ENCODE data around the gene C3orf22.

The C3orf22 gene

DNA sequence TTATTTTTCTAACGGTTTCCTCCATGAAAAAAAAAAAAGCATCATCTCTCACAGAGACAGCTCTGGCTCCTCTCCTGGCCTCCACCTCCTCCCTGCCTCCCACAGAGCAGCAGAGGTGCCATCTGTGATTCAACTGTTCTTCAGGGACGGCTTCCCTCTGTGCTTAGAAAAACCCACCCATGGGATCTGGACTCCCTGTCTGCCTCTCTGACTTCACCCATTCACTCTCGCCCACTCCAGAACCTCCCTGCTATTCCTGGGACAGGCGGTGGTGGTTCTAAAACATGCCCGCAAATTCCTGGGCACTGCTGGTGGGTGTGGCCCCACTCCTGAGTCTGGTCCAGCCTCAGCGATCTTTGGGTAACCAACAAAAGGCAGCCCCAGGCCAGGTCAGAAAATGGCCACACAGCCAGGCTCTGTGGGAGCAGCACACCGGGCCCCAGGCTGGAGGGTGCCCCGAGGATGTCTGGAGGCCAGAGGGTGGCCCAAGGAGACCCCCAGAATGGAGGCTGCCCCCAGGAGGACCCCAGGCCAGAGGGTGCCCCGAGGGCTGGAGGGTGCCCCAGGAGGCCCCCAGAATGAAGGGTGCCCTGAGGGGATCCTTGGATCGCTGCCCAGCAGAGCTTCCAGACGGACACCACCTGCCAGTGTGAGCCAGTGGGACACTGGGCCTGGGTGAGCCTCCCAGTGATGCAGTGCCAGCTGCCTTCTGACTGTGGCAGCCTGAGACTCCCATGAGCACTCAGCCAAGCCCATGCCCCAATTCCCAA lies 37.4 kb downstream of the C3orf22 start:
- DNase-seq (ENCODE audit: low read depth), result no peak
- TF ChIP-seq, protein P1, sequence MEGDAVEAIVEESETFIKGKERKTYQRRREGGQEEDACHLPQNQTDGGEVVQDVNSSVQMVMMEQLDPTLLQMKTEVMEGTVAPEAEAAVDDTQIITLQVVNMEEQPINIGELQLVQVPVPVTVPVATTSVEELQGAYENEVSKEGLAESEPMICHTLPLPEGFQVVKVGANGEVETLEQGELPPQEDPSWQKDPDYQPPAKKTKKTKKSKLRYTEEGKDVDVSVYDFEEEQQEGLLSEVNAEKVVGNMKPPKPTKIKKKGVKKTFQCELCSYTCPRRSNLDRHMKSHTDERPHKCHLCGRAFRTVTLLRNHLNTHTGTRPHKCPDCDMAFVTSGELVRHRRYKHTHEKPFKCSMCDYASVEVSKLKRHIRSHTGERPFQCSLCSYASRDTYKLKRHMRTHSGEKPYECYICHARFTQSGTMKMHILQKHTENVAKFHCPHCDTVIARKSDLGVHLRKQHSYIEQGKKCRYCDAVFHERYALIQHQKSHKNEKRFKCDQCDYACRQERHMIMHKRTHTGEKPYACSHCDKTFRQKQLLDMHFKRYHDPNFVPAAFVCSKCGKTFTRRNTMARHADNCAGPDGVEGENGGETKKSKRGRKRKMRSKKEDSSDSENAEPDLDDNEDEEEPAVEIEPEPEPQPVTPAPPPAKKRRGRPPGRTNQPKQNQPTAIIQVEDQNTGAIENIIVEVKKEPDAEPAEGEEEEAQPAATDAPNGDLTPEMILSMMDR (IDR thresholded peaks at IDR 0.05; ENCODE audit: insufficient read depth, low read depth, low read length, missing control alignments), result no peak
- H3K4me3 ChIP-seq (ENCODE audit: low read length), result no peak overlapping the region

DNA sequence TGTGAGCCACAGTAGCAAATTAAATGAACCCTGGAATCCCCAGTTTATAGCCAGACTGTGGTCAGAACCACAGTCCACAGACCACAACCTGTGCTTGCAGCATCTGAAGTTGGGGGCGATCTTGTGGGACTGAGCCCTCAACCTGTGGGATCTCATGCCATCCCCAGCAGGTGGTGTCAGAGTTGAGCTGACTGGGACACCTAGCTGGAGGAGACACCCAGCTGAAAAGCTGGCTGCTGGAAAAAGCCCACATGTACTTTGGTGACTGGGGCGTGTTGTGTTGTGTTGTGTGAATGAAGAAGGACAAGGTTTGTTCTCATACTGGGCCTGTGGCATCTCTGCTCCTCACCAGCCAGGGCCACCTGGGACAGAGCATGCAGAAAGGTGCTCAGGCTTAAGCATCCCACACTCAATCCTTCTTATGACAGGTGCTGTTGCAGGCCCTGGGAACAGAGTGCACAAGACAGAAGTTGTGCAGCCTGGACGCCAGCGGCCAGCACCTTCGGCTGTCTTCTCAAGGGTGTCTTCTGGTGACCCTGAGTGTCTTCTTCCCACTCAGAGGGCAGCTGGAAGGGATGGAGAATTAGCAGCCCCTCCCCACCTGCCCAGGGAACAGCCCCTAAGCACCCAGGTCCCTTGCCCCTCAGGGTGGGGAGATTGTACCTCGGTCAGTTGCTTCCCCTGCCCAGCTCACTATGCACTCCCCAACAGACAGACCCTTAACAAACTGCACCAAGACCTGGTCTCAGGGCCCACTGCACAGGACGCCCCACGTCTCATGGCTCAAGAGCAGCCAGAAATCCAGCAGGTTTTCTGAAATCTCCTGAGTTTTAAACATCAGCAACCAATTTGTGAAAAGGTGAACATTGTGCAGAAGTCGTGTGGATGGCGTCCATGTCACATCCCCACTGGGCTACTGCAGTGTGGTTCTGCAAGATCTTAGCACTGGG lies 39.0 kb downstream of the C3orf22 start:
- TF ChIP-seq, protein P1 (IDR thresholded peaks at IDR 0.05; ENCODE audit: insufficient read depth, low read depth, low read length, missing control alignments), result no peak
- DNase-seq (ENCODE audit: low read depth), result no peak
- no peak overlapping the region for H3K4me3 ChIP-seq (ENCODE audit: low read length)

DNA sequence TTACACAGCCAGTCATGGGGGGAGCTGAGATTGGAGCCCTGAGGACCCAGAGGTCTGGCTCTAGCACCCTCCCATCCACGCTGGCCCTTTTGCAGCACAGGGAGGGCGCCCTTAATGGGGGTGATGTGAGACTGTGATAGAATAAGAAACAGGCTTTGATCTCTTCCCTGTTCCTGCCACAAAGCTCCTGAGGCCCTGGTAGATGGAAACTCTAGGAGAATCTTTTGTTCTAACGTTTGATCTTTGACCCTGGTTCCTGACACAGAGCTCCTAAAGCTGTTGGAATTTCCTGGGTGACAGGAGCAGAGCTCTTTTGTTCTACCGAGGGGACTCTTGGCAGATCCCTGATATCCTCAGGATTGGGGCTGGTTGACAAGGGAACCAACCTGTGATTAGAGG lies 40.0 kb downstream of the C3orf22 start:
- TF ChIP-seq, protein P1 (IDR thresholded peaks at IDR 0.05; ENCODE audit: insufficient read depth, low read depth, low read length, missing control alignments), result no peak
- H3K4me3 ChIP-seq (ENCODE audit: low read length), result no peak overlapping the region
- DNase-seq (ENCODE audit: low read depth), result no peak

DNA sequence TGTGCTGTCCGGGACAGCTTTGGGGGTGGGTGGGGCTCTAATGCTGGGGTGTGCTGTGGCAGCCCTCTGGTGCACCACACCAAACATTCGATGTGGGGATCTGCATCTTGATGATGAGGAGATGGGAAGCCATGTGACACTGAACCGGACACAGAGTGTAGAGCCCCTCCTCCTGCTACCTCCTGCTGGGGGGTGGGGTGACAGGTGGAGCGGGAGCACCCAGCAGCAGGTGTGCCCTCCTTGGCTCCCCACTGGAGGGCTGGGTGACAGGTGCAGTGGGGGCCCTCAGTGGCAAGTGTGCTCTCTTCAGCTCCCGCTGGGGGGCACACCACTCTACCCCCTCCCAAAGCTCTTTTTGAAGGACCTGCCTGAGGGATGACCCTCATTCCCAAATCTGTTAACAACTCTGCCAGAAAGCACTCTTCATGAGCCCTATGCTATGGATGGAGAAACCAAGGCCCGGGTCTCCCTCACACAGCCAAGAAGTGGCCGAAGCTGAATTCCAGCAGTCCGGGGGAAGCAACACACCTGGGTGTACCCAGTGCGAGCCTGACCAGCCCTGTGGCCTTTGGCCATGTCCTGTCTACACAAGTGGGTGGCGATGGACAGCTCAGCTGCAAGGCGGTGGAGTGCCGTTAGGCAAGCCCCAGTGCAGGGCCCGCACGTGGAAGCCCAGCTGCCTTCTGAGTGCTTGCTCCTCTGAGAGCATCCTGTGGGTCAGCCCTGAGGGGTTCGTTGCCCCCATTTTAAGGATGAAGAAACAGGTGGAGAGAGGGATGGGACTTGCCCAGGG lies 40.5 kb downstream of the C3orf22 start:
- H3K4me3 ChIP-seq (ENCODE audit: low read length), result no peak overlapping the region
- no peak for DNase-seq (ENCODE audit: low read depth)
- TF ChIP-seq, protein P1 (IDR thresholded peaks at IDR 0.05; ENCODE audit: insufficient read depth, low read depth, low read length, missing control alignments), result no peak

DNA sequence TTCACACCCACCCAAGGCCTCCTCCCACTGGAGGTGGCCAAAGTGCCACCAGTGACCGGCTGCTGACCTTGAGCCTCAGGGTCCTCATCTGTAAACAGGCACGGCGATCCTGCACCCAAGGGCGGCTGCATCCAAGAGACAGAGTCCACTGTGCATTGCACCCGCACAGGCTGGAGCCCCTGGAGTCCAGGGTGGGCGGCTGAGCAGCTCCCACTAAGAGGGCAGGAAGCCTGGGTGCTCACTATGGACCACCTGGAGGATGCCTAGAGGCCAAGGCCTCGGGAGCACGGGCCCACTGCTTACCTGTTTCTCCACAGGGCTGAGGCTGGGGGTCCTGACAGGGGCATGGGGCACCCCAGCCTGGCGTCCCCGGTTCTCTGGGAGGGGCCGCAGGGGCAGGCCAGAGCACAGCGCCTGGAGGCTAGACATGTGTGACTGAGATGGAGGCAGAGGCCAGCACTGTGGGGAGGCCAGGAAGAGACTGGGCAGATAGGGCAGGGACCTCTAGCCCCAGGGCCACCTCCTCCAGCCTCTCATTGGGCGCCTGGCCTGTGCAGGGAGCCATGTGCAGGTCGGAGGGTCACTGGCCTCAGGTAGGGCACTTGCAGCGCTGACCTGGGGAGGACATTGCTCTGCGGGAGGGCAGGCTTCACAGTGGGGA lies 41.3 kb downstream of the C3orf22 start, which contains the start of gene UROC1:
TSS of gene UROC1 (minus strand) at position 483 of the 661 bp plus-strand sequence. CDS start at position 429, 54 bp downstream.
- H3K4me3 ChIP-seq (ENCODE audit: low read length), result no peak within 1 kb of the TSS
- TF ChIP-seq, protein P1 (IDR thresholded peaks at IDR 0.05; ENCODE audit: insufficient read depth, low read depth, low read length, missing control alignments), result no peak
- DNase-seq (ENCODE audit: low read depth), result no peak

DNA sequence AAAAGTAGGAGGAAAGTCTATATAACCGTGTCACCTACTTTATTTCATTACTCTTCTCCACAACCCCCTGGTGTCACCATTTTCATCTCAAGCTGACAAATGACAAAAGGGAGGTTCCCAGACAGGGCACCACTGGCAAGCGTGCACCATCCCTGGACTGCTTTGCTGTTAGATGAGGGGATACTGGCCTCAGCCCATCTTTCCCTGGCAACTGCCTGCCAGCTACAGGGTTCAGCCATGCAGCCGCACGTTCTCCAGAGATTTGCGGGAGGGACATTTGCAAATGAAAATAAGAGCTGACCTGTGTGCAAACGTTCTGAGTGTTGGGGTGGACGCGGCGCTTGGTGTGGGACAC lies 41.8 kb downstream of the C3orf22 start:
- no peak overlapping the region for H3K4me3 ChIP-seq (ENCODE audit: low read length)
- TF ChIP-seq, protein P1 (IDR thresholded peaks at IDR 0.05; ENCODE audit: insufficient read depth, low read depth, low read length, missing control alignments), result no peak
- DNase-seq (ENCODE audit: low read depth), result no peak
